AG08395 (cell line): Measurements from ENCODE around the gene SYNPO2.

Experiments used
- DNase-seq: peaks from one replicate; pipeline ENCODE4 v3.0.0; 2012; ENCODE audit warnings: mixed read lengths, low spot score

SYNPO2 gene

DNA sequence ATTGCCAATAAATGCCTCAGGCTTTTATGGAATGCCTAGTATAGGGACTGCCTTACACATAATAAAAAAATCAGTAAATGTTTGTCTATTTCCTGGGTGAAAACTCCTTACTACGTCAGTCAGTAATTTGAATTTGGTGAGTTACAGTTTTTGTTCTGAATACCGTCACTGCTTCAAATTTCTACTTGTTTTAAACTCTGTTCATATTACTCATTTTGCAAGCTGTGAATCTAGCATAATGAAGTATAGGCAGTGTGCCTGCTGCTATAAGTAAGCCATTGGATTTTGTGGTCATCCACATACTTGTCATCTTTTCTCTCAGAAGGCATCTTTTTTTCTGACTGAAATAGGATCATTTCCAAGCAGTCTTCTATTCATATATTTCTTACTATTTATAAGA lies 43.1 kb downstream of the SYNPO2 start:
- DNase-seq, result no peak

DNA sequence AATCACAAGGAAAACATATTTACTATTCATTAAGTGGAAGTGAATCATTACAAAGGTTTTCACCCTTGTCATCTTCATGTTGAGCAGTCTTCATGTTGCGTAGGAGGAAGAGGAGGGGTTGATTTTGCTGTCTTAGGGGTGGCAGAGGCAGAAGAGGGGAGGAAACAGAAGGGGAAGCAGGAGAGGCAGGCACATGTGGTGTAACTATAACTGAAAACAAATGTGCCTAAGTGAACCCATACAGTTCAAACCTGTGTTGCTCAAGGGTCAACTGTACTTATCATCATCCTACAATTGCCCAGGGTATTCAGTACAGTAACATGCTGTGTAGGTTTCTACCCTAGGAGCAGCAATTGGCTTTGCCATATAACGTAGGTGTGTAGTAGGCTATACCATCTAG lies 47.2 kb downstream of the SYNPO2 start:
- no peak for DNase-seq

DNA sequence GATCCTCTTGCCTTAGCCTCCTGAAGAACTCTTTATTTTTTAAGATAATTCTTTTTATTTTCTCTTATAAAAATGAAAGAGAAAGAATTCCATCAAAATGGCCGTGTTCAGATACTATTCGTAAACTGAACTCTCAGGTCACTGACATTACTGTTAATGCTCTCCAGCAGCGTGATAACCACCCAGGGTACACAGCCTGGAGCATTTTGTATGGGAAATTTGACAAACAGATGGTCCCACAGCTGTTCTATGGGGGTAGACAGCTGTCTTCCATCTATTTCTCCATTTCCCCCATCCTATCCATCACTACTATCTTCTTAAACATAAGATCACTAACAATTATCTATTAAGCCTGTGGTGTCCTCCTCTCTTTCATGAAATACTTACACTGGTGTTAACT lies 47.8 kb downstream of the SYNPO2 start:
- DNase-seq, result no peak

DNA sequence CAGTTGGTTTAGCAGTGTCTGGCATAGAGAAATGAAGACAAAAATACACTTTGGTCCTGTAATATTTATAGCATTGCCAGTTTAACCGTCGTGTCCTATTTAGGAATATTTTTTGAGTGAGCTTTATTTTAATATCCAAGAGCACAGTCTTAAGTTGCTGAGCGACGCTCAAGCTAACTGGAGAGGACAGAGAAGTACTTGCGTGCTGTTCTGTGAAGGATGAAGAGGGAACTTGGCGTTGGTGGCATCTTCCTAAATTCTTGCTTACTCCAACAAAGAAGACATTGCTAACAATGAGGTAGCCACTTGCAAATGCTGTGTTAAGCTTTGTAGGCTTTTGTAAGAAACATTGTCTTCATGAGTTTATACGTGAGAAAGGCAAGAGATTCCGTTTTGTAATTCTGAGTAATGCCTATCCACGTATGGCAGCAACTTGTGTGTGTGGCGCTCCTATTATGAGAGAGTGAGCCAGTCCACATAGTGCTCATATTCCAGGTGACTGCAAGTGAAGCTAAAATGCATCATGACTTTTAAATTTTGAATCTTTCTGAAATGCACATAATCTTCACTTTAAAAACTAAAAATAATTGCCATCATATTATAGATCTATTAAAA lies 50.6 kb downstream of the SYNPO2 start:
- no peak for DNase-seq

DNA sequence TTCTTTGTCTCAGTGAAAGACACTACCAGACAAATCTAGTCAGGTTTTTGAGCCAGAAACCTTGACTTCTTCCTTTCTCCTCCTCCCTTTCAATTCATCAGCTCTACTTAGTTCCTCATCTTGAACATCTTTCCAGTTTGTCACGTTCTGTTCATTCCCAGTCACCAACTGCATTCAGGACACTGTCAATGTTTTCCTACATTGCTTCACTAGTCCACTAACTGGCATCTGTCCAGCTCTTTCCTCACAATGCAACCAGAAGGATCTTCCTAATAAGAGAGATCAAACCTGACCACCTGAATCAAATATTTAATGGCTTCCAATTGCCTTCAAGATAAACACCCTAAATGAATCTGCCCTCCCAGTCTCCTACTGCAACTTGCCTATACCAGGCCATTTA lies 52.5 kb downstream of the SYNPO2 start:
- peak; percentile 24 for DNase-seq

DNA sequence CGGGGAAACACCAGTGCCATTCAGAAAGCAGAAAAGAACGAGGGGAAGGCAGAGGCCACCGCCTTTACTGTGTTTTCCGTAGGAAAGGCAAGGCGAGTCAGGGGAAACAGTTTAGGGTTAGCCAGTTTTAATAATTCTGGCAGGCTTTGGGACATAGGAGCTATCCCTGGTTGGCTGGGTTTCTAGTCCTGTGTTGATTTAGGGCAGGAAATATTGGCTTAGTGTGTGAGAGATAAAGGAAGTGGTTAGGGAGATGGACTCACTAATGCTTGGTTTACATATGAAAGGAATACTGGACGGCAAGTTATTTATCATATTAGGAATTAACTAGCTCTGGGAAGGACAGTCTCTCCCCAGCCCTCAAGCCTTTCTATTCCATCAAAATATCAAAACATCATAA lies 53.1 kb downstream of the SYNPO2 start:
- DNase-seq, result no peak

DNA sequence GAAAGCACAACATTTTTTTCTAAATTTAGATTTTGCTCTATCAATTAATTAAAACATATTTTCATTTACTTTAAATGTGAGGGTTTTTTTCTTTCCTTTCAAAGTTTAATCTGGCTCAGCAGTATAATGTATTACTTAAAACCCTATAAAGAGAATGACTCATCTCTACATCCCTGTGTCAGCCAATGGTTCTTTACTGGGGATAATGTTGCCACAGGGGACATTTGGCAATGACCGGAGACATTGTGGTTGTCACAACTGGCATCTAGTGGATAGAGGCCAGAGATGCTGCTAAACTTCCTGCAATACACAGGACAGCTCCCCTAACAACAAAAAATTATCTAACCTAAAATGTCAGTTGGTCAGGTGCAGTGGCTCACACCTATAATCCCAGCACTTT lies 53.8 kb downstream of the SYNPO2 start:
- DNase-seq, result peak; percentile 26

DNA sequence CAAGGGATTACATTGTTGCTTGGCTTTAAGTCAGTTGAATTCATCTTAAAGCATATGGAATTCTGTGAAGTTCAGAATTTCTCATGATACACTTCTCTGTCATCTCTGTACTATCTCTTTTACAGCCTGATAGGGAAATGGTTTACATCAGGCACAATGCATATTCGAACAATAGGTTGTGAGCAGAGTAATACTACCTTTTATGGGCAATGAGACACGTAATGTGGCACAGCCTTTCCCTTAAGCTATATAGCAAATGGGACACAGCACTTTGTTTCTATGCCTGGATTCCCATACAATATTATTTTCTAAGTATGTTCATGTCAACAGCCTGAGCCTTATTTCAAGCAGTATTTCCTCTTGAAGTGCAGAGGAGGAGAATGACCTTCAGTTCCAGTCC lies 58.4 kb downstream of the SYNPO2 start:
- no peak for DNase-seq

DNA sequence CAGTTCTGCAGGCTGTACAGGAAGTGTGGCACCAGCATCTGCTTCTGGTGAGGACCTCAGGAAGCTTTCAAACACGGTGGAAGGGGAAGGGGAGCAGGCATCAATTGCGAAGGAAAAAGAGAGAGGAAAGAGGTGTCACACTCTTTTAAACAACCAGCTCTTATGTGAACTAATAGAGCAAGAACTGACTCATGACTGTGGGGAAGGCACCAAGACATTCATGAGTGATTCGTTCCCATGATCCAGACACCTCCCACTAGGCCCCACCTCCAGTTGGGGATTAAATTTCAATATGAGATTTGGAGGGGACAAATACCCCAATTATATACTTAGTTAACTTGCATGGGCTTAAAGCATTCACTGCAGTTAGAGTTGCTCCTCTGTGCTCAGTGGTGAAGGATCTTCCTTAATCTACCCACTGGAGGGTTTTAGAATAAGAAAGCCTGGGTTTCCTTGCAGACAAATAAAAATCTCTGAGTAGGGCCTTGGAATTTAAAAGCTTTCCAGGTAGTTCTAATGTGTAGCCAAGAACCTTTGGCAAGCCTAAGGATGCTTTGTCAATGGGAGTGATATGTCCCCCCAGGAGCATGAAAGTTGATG lies 60.0 kb downstream of the SYNPO2 start:
- DNase-seq, result no peak

DNA sequence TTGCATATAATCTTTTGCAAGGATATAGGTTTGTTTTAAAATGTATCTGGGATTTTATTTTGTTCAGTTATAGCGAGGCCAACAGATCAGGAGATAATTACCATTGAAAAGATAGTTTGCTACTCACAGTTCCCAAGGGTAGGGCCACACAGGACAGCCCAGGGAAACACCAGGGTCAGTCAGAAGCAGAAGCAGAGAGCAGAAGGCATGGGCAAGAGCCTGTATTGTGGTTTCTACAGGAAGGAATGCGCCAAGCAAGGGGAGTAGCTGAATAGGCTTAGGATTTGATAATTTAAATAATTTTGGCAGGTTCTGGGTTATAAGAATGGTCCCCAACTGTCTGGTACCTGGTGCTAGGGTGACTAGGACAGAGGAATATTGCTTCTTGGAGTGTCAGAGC lies 61.6 kb downstream of the SYNPO2 start:
- DNase-seq, result no peak

DNA sequence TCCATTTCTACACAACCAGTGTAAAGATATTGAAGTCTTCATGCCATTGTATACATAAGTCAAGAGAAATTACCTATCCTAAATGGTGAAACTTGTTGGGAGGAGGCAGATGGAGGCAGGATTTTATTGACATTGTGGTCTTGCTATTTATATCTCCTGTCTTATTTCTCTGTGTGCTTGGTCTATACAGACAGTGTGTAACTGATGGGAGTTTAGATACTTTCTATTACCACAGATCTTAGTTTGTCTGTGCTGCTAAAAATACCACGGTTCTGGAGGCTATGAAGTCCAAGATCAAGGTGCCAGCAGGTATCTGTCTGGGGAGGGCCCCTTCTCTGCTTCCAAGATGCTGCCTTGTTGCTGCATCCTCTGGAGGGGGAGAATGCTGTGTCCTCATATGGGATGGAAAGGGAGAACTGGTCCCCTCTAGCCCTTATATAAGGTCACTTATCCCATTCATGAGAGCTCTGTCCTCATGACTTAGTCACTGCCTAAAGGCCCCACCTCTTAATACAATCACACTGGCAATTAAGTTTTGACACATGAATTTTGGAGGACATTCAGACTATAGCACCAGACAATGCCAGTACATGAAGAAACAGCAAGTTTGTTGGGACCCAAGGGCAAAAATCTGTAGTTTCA lies 62.4 kb downstream of the SYNPO2 start:
- DNase-seq, result no peak

DNA sequence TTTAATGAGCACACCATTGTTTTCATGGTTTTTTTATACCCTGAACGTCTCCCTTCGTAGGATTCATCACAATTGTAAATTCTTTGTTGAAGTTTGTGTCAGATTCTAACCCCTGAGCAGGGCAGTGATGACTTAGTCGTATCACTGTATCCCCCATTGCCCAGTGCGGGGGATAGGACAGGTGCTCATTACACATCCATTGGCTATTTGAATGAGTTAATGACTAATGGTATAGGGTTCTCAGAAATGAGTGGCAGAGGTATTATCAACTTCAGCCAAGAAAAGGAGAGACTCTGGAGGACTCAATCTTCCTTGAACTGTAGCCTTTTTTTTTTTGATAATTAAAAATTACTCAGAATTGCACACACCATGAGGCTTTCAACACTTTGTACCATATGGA lies 64.6 kb downstream of the SYNPO2 start:
- DNase-seq, result no peak

DNA sequence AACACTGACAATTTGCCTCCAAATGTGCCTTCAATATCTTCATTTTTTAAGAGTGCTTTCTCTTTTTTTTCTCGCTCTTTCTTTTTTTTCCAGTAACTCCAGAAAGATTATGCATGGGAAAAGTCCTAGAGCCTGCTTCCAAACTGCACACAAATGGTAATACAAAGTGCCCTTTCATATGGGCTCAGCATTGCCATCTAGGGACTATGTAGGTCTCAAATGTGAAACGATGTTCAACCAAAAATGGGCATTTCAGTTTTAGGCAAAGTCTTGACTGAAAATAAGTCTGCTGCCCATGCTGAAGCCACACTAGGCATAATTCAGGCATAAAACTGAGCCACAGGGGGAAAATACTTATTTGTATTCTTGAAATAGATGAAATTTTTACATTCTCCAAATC lies 65.6 kb downstream of the SYNPO2 start:
- DNase-seq, result peak; percentile 43

DNA sequence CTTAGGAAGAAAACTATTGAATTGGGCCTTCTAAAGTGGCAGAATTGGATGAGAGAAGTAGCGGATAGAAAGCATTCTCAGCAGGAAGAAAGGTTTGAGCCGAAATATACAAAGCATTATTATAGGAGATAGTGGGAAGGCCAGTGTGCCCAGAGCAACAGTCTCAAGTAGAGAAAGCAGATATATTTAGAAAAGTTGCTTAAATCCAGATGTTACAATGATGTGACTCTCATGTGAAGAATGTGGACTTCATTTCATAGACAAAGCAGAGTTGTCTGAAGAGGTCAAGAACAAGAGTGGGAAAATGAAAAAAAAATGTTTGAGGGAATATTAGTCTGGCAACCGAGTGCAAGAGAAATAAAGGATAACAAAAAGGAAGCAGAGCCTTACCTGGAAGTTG lies 66.9 kb downstream of the SYNPO2 start:
- peak; percentile 45 for DNase-seq

DNA sequence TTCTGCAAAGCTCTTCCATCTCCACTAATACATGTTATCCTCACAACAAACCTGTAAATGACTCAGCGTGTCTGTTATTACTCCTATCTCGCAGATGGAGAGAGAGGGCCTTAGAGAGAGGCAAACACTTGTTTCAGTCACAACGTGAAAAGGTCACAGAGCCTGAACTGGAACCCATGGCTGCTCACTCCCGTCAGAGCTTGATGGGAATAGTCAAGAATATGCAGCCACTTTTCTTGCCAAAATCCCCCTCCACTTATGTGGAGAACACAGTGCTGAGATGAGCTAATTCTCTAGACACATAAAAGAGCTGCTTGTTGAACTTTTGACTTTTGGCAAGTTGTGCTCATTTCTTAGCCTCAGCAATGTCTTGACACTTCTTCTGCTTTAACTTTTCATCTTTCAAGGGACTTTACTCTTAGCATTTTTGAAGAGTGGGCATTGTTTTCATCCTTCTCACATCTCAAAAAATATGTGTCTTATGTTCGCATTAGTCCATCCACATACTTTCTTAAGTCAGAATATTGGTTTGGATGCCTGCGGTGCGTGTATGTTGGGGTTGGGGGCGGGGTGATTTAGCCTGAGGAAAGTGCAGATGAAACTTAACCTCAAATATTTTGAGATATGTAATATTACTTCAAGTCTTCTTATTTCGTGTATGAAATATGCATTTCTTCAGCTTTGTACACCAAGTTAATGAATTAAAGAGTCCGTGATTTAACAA lies 69.2 kb downstream of the SYNPO2 start:
- DNase-seq, result no peak

DNA sequence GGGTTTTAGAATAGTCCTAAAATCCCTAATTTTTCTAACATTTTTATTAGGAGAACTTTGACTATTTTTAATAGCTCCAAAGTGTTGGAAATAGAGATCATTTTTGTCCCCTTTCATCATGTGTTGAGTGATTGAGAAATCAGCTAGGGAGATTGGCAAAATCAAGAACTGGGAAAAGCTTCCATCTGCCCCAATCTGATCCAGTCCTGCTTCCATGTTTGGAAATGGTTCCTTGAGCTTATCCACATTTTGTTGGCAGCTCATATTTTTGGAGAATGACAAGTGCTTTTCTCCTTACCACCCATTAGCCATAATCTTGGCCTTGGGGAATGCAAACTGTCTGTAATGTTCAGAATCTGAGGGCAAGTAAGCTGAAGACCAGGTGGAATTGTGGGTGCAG lies 73.9 kb downstream of the SYNPO2 start:
- DNase-seq, result no peak

DNA sequence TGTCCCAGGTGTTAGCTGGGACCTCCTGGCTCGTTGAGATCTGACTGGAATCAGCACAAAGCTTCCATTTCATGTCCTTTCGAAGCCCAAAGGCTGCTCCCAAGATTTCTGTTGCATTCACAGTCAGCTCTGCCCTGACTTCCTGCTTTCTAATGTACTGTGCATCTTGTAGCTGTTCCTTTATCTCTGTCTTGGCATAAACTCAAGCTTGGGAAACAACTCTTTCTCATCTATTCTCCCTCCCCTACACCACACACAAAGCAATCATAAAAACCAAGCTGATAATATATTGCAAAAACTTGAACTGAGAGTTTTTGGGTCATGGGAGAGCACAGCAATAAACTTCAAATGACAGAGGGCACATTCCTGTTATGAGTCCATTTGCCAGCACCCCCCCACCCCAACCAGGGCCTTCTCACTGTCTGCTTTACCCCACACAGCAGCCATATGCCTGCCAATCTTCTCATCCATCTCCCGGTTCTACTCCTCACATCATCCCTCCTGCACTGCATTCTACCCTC lies 76.3 kb downstream of the SYNPO2 start:
- peak; percentile 36 for DNase-seq

DNA sequence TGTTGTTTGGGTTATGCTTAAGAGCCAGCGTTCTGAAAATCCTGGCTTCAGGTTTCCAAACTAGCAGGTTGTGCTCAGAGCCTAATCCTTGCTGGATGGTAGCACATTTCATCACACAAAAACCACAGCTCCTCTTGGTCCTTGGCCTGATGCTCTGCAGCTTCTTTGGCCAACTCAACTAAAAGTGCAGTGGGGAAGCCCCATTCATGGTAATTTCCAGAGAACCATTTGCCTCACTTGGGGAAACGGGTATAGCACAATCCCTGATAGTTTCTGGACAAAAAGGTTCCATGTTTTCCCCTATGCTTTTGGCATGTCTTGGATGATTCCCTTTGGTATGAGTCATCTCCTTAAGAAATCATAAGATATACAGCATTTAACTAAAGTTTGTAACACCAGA lies 78.7 kb downstream of the SYNPO2 start:
- peak; percentile 33 for DNase-seq

DNA sequence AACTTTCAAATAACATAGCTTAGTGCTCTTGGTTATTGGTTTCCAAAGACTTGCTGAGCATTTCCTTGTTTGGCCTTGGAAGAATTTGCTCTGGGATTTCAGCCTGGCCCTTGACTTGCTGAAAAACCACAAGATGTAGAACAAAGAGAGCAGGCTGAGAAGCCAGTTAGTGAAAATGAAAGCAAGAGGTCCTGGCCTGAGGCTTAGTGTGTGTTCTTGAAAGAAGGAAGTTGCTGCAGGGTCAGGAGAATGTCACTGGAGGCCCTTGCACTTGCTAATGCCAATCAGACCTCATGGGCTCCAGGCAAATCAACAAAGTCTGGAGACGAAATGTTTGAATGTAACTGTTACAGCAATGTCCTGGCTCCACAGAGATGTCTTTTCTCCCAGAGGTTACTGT lies 79.4 kb downstream of the SYNPO2 start:
- DNase-seq, result peak; percentile 63

DNA sequence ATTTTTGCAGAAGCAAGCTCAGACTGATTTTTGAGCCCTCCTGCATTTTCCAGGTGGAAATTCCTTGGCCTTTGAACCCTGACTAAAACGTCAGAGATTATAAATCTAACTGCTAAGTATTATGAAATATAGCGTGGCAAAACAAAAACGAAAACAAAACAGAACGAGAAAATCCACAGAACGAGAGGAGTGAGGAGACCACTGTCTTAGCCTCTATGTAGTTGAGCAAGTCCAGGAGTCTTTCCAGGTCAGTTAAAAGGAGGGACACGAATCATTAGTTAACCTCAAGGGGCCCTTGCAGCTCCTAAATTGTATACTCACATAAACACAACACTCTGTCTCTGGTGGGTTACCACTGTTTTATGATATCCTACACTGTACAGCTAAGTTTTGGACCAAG lies 80.2 kb downstream of the SYNPO2 start:
- DNase-seq, result no peak

DNA sequence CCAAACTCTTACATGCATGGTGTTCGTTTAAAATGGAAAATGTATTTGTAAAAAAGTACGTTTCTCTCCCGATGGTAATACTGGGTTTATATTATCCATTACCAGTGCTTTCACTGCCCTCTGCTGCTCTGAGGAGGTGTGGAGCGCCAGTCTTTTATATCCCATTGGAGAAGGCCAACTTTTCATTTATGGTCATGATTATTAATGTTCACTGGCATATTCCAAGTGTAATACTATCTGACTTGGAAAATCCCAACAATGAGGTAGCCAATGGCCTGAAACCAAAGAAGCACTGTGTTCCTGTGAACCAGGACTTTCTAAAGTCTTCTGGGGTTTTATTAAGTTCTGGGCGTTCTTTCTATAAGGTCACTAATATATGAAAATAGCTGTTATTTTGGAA lies 80.7 kb downstream of the SYNPO2 start:
- DNase-seq, result peak; percentile 68

DNA sequence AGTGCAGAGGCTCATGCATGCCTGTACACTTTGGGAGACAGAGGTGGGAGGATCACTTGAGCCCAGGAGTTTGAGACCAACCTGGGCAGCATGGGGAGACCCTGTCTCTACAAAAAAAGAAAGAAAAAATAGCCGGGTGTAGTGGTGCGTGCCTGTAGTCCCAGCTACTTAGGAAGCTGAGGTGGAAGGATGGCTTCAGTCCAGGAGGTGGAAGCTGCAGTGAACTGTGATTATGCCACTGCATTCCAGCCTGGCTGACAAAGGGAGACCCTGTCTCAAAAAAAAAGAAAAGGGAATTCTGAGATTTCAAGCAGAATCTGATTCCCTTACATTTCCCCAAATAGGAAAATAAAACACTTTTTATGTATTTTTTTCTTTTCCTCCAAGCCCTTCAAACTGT lies 83.5 kb downstream of the SYNPO2 start:
- DNase-seq, result no peak

DNA sequence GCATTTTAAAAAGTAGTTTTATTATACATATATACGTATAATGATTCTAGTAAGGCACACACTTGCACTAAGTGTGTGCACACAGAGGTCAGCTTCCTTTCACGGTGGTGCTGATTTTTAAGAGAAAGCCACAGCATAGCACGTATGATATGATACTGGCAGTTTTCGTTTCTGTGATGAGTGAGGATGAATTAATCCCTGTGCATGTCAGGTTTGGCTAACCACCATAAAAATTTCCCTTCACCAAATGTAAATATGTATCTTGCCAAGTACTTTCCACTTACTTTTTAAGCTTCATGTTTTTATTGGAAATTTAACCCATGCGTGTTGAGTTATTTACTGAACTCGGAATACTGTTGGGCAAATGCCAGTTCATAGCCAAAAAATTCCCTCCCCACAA lies 84.6 kb downstream of the SYNPO2 start:
- DNase-seq, result no peak
